ENCODE data around the gene RBM20.
"Not testable (repeated sequence)": the region's sequence is repeated elsewhere in the genome, so short reads cannot be mapped to it uniquely, and the experiment has no call there.

Gene RBM20

DNA sequence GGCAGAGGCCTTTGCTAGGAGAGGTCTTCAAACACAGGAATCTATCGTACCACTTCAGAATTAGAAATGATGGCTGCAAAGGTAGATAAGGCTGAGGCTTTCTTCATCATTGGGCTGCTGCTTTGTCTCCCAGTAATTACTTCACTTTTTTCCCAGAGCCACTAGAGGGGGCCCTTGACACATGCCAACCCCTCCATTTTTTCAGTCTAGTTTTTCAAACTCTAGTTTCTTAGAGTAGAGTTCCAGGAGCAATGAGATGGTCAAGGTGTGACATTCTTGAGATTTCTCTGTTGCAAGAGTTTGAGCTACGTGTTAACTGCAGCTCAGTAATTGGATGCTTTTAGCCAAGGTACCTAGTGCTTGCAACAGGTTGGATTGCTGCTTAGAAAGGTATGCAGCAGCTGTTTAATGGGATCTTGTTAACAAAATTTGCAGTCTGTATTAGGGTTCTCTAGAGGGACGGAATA, 33.8 kb upstream of the RBM20 start:
- H3K27me3 ChIP-seq (replicated peaks; ENCODE audit: insufficient read depth, low read length) = no peaks in the 10 kb centered on the region
- peaks cover 41% of the 10 kb centered on the region for H3F3A ChIP-seq (ENCODE audit: insufficient read depth, low read length)
- peaks cover 7% of the 10 kb centered on the region for H3K36me3 ChIP-seq (replicated peaks; ENCODE audit: insufficient read depth, low read length)
- peak; percentile 70 for DNase-seq
- no peak overlapping the region for H3K9ac ChIP-seq (ENCODE audit: low read length)
- no peaks in the 10 kb centered on the region for H3K9me2 ChIP-seq (replicated peaks; ENCODE audit: insufficient read depth, low read length)
- peaks cover 26% of the 10 kb centered on the region for H3K4me1 ChIP-seq (ENCODE audit: low read length)
- no peak overlapping the region for H3K27ac ChIP-seq (ENCODE audit: low read length)
- no peaks in the 10 kb centered on the region for H3K79me2 ChIP-seq (ENCODE audit: low read length)
- TF ChIP-seq EZH2 (optimal IDR thresholded peaks at IDR 0.05; ENCODE audit: low read depth, low read length) = no peak
- TF ChIP-seq, protein P1, sequence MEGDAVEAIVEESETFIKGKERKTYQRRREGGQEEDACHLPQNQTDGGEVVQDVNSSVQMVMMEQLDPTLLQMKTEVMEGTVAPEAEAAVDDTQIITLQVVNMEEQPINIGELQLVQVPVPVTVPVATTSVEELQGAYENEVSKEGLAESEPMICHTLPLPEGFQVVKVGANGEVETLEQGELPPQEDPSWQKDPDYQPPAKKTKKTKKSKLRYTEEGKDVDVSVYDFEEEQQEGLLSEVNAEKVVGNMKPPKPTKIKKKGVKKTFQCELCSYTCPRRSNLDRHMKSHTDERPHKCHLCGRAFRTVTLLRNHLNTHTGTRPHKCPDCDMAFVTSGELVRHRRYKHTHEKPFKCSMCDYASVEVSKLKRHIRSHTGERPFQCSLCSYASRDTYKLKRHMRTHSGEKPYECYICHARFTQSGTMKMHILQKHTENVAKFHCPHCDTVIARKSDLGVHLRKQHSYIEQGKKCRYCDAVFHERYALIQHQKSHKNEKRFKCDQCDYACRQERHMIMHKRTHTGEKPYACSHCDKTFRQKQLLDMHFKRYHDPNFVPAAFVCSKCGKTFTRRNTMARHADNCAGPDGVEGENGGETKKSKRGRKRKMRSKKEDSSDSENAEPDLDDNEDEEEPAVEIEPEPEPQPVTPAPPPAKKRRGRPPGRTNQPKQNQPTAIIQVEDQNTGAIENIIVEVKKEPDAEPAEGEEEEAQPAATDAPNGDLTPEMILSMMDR (IDR thresholded peaks at IDR 0.05; ENCODE audit: low read length) = peak; percentile 89
- no peaks in the 10 kb centered on the region for H3K9me3 ChIP-seq (replicated peaks; ENCODE audit: insufficient read depth, low read length)
- no peaks in the 10 kb centered on the region for H4K20me1 ChIP-seq (ENCODE audit: insufficient read depth, low read length)
- no peak overlapping the region for H2AFZ ChIP-seq (ENCODE audit: low read length)
- no peak overlapping the region for H3K4me3 ChIP-seq (ENCODE audit: low read length)
- H3K4me2 ChIP-seq (ENCODE audit: low read depth, low read length) = no peak overlapping the region

DNA sequence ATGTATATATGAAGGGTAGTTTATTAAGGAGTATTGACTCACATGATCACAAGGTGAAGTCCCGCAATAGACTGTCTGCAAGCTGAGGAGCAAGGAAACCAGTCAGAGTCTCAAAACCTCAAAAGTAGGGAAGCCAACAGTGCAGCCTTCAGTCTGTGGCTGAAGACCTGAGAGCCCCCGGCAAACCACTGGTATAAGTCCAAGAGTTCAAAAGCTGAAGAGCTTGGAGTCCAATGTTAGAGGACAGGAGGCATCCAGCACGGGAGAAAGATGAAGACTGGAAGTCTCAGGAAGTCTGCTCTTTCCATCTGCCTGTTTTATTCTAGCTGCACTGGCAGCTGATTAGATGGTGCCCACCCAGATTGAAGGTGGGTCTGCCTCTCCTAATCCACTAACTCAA, 33.4 kb upstream of the RBM20 start:
- H3K79me2 ChIP-seq (ENCODE audit: low read length); H3K4me3 ChIP-seq (ENCODE audit: low read length); DNase-seq; H3K9me2 ChIP-seq (replicated peaks; ENCODE audit: insufficient read depth, low read length); H3K27me3 ChIP-seq (replicated peaks; ENCODE audit: insufficient read depth, low read length); H2AFZ ChIP-seq (ENCODE audit: low read length); H3K27ac ChIP-seq (ENCODE audit: low read length); H3K9me3 ChIP-seq (replicated peaks; ENCODE audit: insufficient read depth, low read length); H3K4me2 ChIP-seq (ENCODE audit: low read depth, low read length); H4K20me1 ChIP-seq (ENCODE audit: insufficient read depth, low read length); H3K9ac ChIP-seq (ENCODE audit: low read length); H3K36me3 ChIP-seq (replicated peaks; ENCODE audit: insufficient read depth, low read length): not testable (repeated sequence)
- Histone ChIP-seq H3K4me1 (ENCODE audit: low read length) (peaks cover 26% of the 10 kb centered on the region), H3F3A (ENCODE audit: insufficient read depth, low read length) (peaks cover 41% of the 10 kb centered on the region)

DNA sequence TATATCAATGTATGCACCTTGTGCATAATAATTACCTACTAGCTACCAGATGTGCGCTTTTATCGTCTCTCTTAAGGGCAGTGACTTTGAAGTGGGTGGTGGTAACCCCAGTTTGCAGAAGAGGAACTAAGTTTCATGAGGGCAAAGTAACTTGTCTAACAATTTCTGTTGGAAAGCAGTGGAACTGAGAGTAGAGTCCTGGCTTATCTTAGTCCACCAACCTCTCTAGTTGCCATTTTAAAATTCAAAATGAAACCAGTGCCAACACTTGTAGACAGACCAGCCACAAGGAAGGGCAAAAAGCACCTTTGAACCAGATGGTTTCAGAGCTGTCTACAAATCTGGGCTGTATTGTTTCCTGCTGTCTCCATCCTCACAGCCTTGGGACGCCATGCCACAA, 32.0 kb upstream of the RBM20 start:
- Histone ChIP-seq H3K9me3 (replicated peaks; ENCODE audit: insufficient read depth, low read length) (no peaks in the 10 kb centered on the region), H3K36me3 (replicated peaks; ENCODE audit: insufficient read depth, low read length) (no peaks in the 10 kb centered on the region), H3K4me3 (ENCODE audit: low read length) (peak overlapping the region; percentile 34), H3K4me2 (ENCODE audit: low read depth, low read length) (peak overlapping the region; percentile 83), H3K9ac (ENCODE audit: low read length) (0 out of 2 replicates have a peak overlapping the region, but pooled peaks have one; percentile 6), H3K4me1 (ENCODE audit: low read length) (peaks cover 26% of the 10 kb centered on the region), H3K27me3 (replicated peaks; ENCODE audit: insufficient read depth, low read length) (no peaks in the 10 kb centered on the region), H3K79me2 (ENCODE audit: low read length) (no peaks in the 10 kb centered on the region), H4K20me1 (ENCODE audit: insufficient read depth, low read length) (no peaks in the 10 kb centered on the region), H3K9me2 (replicated peaks; ENCODE audit: insufficient read depth, low read length) (no peaks in the 10 kb centered on the region), H3K27ac (ENCODE audit: low read length) (peak overlapping the region; percentile 58; the same call in 1 of the 2 replicates), H2AFZ (ENCODE audit: low read length) (peak overlapping the region; percentile 55), H3F3A (ENCODE audit: insufficient read depth, low read length) (peaks cover 37% of the 10 kb centered on the region)
- TF ChIP-seq, protein P1 (IDR thresholded peaks at IDR 0.05; ENCODE audit: low read length) = no peak
- no peak for TF ChIP-seq EZH2 (optimal IDR thresholded peaks at IDR 0.05; ENCODE audit: low read depth, low read length)
- no peak for TF ChIP-seq EZH2phosphoT487 (IDR thresholded peaks at IDR 0.05; ENCODE audit: low read length)
- DNase-seq = peak; percentile 57

DNA sequence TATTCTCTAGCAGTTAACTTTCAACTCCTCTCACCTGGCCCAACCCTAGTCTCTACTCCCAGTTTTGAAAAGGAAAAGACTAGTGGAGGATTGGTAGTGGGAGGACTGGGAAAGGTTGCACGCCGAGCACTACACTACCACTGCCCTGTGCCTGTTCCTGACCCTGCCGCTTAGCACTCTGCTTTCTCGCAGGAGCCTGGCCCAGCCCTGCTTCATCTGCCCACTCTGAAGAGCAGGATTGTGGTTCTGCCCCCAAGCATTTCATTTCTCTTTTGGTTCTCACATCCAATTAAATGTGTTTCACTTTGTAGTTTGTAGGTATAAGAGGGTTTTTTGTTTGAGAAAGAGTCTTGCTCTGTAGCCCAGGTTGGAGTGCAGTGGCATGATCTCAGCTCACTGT, 31.5 kb upstream of the RBM20 start:
- no peak for TF ChIP-seq EZH2 (optimal IDR thresholded peaks at IDR 0.05; ENCODE audit: low read depth, low read length)
- TF ChIP-seq EZH2phosphoT487 (IDR thresholded peaks at IDR 0.05; ENCODE audit: low read length) = no peak
- TF ChIP-seq, protein P1 (IDR thresholded peaks at IDR 0.05; ENCODE audit: low read length) = no peak
- Histone ChIP-seq H3K9me3 (replicated peaks; ENCODE audit: insufficient read depth, low read length) (no peaks in the 10 kb centered on the region), H3K9ac (ENCODE audit: low read length) (no peak overlapping the region), H3K27ac (ENCODE audit: low read length) (peak overlapping the region; percentile 58; the same call in 1 of the 2 replicates), H3K4me1 (ENCODE audit: low read length) (peaks cover 26% of the 10 kb centered on the region), H4K20me1 (ENCODE audit: insufficient read depth, low read length) (no peaks in the 10 kb centered on the region), H3K36me3 (replicated peaks; ENCODE audit: insufficient read depth, low read length) (no peaks in the 10 kb centered on the region), H3K4me2 (ENCODE audit: low read depth, low read length) (peak overlapping the region; percentile 83), H3K27me3 (replicated peaks; ENCODE audit: insufficient read depth, low read length) (no peaks in the 10 kb centered on the region), H3K4me3 (ENCODE audit: low read length) (peak overlapping the region; percentile 34; the same call in 1 of the 2 replicates), H2AFZ (ENCODE audit: low read length) (peak overlapping the region; percentile 55), H3F3A (ENCODE audit: insufficient read depth, low read length) (peaks cover 36% of the 10 kb centered on the region), H3K79me2 (ENCODE audit: low read length) (no peaks in the 10 kb centered on the region), H3K9me2 (replicated peaks; ENCODE audit: insufficient read depth, low read length) (no peaks in the 10 kb centered on the region)
- DNase-seq = peak; percentile 19

All from MM.1S (cell line).